Measurements from ENCODE around the gene RPS6KB2. TPM values are rescaled to one million over a fixed set of nuclear protein-coding genes. Genes with fewer than 3 reads are reported as not detected.

Gene RPS6KB2
- total and polyA plus RNA-seq, 9 of the 15 experiments (the other 6 are each of a cell fraction or from before 2014, with no cell fraction given), result 0.42 to 122 (median 82.6) TPM

GRCh38 chr11:67401495-67402191 is 26.7 kb upstream of the RPS6KB2 start, which contains the start of gene PPP1CA (continued):
- TF ChIP-seq, protein P1, sequence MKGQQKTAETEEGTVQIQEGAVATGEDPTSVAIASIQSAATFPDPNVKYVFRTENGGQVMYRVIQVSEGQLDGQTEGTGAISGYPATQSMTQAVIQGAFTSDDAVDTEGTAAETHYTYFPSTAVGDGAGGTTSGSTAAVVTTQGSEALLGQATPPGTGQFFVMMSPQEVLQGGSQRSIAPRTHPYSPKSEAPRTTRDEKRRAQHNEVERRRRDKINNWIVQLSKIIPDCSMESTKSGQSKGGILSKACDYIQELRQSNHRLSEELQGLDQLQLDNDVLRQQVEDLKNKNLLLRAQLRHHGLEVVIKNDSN (CRISPR knock-in tag; IDR thresholded peaks at IDR 0.05), result 0 out of 2 replicates have a peak, but pooled peaks have one; percentile 17
- TF ChIP-seq SRSF7 (optimal IDR thresholded peaks at IDR 0.05; ENCODE audit: low read depth, low read length) (no peak), FOXK2 (conservative IDR thresholded peaks at IDR 0.05 in 1 of 2, IDR thresholded peaks at IDR 0.05 in 1 of 2; ENCODE audit: low read depth in 2 of 2) (0 out of 4 replicates have a peak, but pooled peaks of 1 of the 2 experiments have one; percentile 11), HSF4 (CRISPR knock-in tag; IDR thresholded peaks at IDR 0.05; ENCODE audit: borderline replicate concordance) (no peak), NFATC3 (IDR thresholded peaks at IDR 0.05) (no peak), CREM (IDR thresholded peaks at IDR 0.05; ENCODE audit: low read depth) (0 out of 2 replicates have a peak, but pooled peaks have one; percentile 4), TSHZ1 (CRISPR knock-in tag; IDR thresholded peaks at IDR 0.05) (no peak), CBX1 (IDR thresholded peaks at IDR 0.05; ENCODE audit: low read depth) (no peak; the same call in 1 of the 2 replicates), TCFL5 (CRISPR knock-in tag; conservative IDR thresholded peaks at IDR 0.05) (no peak), CXXC5 (CRISPR knock-in tag; IDR thresholded peaks at IDR 0.05) (peak; percentile 84), STAT5B (CRISPR knock-in tag; IDR thresholded peaks at IDR 0.05) (no peak), RBBP5 (IDR thresholded peaks at IDR 0.05; ENCODE audit: borderline replicate concordance, insufficient read depth, low read length, poor library complexity, severe bottlenecking) (no peak), MEF2A (IDR thresholded peaks at IDR 0.05; ENCODE audit: control insufficient read depth, low read depth, low read length) (no peak), ATF2 (CRISPR knock-in tag; IDR thresholded peaks at IDR 0.05) (no peak), MBD1 (CRISPR knock-in tag; IDR thresholded peaks at IDR 0.05) (no peak)
- TF ChIP-seq, protein P2, sequence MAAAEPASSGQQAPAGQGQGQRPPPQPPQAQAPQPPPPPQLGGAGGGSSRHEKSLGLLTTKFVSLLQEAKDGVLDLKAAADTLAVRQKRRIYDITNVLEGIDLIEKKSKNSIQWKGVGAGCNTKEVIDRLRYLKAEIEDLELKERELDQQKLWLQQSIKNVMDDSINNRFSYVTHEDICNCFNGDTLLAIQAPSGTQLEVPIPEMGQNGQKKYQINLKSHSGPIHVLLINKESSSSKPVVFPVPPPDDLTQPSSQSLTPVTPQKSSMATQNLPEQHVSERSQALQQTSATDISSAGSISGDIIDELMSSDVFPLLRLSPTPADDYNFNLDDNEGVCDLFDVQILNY (CRISPR knock-in tag; IDR thresholded peaks at IDR 0.05), result no peak

All from K562 (cell line).